GM19025 (cell line): ENCODE measurements around the gene OR4D11.
"Not testable (repeated sequence)": the region's sequence is repeated elsewhere in the genome, so short reads cannot be mapped to it uniquely, and the experiment has no call there.

Experiments used
- ATAC-seq: cut with Tn5 transposase; IDR thresholded peaks from one replicate; pipeline ENCODE4 v1.9.1; 2021; ENCODE audit warnings: mild to moderate bottlenecking, low read depth, moderate library complexity; ENCODE audit not compliant: unreplicated experiment

Gene OR4D11

GRCh38 chr11:59547605-59548308 lies 44.4 kb downstream of the OR4D11 start:
- ATAC-seq: not testable (repeated sequence)

DNA sequence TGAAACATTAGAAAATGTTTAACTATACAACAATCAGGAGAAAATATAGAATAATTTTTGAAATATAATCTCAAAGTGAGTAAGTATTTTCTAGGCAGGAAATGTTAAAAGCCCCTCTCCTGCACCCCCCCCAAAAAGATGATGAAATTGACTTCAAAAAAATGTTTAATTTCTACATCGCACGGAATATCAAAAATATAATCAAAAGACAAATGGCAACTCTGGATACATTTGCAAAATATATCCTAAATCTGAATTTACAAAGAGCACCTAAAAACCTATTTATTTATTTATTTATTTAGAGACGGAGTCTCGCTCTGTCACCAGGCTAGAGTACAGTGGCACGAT lies 44.9 kb downstream of the OR4D11 start:
- no peak for ATAC-seq

- peak; percentile 92 for ATAC-seq
Observed at GRCh38 chr11:59550368-59550841, 47.0 kb downstream of the OR4D11 start.

DNA sequence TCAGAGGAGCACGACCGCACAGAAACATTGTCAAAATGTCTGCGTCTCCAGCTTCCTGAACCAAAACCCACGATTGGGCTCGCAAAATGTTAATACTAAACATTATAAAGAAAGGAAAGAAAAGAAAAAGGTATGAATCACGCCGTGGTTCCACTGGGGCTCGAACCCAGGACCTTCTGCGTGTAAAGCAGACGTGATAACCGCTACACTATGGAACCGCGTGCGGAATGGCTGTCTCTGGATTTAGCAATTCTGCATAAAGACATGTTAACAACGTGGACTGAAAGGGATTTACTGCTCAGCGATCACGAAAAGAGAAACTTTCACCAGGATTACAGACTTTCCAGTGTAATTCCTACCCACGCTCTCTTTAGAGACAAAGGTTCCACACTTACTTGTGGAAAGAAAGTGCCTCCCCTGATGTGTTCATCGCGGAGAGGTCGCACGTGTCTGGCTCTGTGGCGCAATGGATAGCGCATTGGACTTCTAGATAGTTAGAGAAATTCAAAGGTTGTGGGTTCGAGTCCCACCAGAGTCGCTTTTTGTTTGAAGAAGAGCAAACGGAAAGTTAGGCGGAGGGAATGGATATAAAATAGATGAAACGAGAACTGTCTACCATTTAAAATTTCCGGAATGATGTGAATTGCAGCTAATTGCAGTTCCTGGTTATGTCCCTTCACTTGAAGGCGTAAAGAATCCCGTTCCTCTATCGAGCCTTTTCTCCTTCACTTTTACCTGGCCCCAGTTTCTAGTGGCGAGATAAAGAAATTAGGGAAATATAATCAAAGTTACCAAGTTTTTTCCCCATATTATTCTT lies 47.7 kb downstream of the OR4D11 start:
- ATAC-seq: peak; percentile 14

- no peak for ATAC-seq
Observed at GRCh38 chr11:59551659-59552521, 48.5 kb downstream of the OR4D11 start.

DNA sequence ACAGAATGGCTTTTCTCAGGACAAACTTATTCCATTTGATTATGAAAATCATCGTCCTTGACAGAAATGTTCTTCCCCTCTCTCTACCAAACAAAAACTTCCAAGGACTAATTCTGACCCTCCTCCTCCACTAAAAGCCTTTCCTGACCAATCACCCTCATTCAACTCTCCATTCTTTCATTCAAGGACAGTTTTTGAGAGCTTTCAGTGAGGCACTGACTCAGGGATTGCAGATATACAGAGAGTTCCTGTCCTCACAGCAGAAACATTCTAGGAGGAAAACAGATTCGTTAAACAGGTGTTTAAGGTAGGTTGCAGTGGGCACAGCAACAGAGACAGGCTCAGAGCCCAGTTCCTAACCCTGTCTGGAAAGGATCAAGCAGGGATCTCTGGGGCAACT lies 49.5 kb downstream of the OR4D11 start:
- no peak for ATAC-seq

DNA sequence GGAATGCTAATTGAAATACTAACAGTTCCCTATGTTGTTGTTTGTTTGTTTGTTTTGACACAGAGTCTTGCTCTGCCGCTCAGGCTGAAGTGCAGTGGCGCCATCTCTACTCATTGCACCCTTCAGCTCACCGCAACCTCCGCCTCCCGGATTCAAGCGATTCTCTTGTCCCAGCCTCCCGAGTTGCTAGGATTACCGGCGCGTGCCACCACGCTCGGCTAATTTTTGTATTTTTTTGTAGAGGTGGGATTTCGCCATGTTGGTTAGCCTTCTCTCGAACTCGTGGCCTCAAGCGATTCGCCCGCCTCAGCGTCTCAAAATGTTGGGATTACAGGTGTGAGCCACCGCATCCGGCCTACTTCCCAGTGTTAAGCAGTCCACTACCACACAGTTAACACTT lies 49.9 kb downstream of the OR4D11 start:
- ATAC-seq: no peak
